GM11168 (cell line): Measurements from ENCODE around the gene AFF1.

Experiments used
- in situ Hi-C: fragments of 300-500 bp; cut with MboI; formaldehyde crosslinking; loops from one replicate; pipeline ENCODE4 v1.12.0; 2022; ENCODE audit warnings: low sequenced_read_pairs; ENCODE audit not compliant: unreplicated experiment

The AFF1 gene

DNA sequence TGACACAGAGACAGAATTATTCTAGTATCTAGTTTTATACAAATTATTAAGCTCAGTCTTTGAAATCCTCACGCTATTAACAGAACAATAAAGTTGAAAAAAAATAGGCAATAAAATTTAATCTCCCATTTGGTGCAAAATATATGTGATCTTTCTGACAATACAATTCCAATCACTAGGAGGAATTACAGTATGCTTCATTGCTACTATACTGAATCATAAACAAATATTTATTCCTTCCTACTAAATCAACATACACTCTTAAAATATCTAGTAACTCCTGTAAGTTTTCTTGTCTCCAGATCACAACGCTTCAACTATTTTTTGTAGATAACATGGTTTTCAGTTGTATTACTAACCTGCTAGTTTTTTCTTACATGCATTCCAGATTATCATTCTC is 239.9 kb downstream of the AFF1 start:
- in situ Hi-C loops = no loop called here

DNA sequence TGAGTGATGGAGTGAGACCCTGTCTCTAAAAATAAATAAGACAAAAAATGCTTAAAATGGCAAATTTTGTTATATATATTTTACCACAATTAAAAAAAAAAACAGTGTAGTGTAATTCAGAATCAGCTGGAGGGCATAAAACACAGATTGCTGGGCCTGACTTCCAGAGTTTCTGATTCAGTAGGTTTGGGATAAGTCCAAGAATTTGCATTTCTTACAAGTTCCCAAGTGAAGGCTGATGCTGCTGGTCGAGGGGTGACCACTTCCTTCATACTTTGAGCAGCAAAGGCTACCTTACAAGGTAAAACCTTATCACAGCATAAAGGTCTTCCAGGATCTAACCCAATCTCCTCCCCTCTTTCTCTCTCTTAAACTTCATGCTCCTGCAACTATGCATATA is 244.9 kb downstream of the AFF1 start:
- in situ Hi-C loops = no loop called here

DNA sequence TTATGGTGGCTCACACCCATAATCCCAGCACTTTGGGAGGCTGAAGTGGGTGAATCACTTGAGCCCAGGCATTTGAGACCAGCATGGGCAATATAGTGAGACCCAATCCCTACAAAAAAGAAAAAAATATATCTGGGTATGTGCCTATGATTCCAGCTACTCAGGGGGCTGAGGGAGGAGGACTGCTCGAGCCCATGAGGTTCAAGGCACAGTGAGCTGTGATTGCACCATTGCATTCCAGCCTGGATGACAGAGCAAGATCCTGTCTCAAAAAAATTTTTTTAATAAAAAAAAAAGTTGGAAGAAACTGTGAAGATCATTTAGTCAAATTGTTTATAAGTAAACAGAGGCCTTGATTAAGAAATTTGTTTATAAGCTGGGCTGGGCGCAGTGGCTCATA is 246.0 kb downstream of the AFF1 start:
- in situ Hi-C loops = no loop called here

DNA sequence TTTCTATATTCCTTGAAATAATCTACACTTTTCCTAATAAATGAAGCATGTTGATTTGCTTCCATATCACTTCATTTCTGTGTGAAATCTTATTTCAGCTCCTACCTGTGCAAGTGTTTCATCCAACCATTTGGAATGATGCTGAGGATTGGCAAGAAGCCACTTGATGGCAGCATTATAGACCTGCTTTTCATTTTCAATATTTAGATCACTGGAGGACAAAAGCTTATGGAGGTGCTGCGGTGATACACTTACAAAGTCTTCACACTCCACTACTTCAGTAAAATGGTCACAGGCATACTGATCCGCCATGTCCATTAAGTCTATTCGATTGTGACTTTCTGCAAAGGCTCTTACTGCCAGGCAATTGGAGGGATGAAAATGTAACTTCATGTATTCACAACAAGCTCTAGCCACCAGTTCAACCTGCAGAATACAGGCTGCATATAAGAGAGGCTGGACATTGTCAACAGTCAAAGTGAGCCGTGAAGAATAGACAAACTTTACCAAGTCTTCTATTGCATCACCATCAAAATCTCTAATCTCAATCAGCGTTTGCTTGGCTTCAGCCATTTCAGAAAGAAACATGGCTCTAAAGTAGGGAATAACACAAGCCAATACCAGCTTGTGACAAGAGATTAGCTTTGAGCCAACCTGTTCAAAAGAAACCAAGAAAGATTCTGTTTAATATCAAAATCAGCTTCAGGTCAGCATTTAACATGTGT is 250.5 kb downstream of the AFF1 start:
- in situ Hi-C loops = no loop called here

DNA sequence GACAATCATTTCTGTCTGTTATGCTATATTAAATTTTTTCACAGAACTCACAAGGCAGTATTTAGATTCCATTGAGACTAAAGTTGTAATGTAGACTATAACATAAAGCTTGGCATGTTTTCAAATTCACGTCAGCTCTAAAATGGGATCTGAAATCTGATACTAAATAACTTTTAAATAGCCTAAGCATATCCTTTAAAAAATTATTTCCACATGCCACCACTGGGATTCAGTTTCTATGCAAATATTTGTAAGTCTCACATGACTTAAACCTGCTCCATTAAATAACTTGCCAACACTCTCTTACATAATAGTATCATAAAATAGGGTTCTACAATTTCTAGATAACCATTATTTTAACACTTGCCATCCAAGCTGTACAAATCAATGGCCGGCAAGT is 253.2 kb downstream of the AFF1 start:
- in situ Hi-C loops = no loop called here

DNA sequence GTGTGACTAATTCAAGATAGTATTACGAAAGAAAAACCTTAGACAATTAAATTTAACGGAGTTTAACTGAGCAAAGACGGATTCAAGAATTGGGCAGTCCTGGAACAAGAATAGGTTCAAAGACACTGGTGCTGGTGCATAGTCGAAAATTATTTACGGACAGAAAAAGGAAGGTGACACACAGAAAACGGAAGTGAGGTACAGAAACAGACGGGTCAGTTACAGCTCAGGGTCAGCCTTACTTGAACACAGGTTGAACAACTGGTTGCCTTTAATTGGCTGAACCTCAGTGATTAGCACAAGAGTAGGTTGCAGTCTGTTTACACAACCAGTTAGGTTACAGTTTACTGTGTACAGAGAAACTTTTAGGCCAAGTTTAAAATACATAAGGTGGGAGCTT is 254.1 kb downstream of the AFF1 start:
- in situ Hi-C loops = no loop called here
